H1 (cell line): ENCODE data around the gene BNC2. TPM values are rescaled to one million over a fixed set of nuclear protein-coding genes. Genes with fewer than 3 reads are reported as not detected.

Experiments
- CTCF ChIA-PET: fragments of 300-600 bp; sonication (Branson Sonifier 250); formaldehyde crosslinking; loops from one replicate; lab custom pipeline; 2021; ENCODE audit not compliant: partially characterized antibody; lab: Charles Lee
- POLR2A ChIA-PET: fragments of 300-600 bp; sonication (Branson Sonifier 250); formaldehyde crosslinking; loops from one replicate; lab custom pipeline; 2021; ENCODE audit warnings: inconsistent platforms; ENCODE audit not compliant: partially characterized antibody; lab: Charles Lee
- DNase-seq, 2 experiments: peaks; one replicate each; pipeline versions ENCODE4 v3.0.0 to v3.0.0-alpha.2; 2010 to 2022; ENCODE audit warnings: low spot score in 2 of 2, low read depth in 1 of 2, mixed read lengths in 1 of 2
- FAIRE-seq: peaks from 2 replicates; lab custom pipeline; 2011; peaks lifted over from hg19 to GRCh38; lab: Jason Lieb, UNC
- H2AFZ ChIP-seq: 2 replicates; pipeline ENCODE4 v1.8.1; 2012; ENCODE audit warnings: low read length, inconsistent platforms
- H2AK5ac ChIP-seq: 2 replicates; pipeline ENCODE4 v1.6.1; 2013; ENCODE audit warnings: low read depth, low read length
- H2BK120ac ChIP-seq: replicated peaks from 2 replicates; pipeline ENCODE3; 2013; ENCODE audit warnings: low read depth, low read length, inconsistent platforms
- H2BK12ac ChIP-seq: 2 replicates; pipeline ENCODE4 v1.6.1; 2013; ENCODE audit warnings: low read depth, low read length
- H2BK15ac ChIP-seq: 2 replicates; pipeline ENCODE4 v1.6.1; 2013; ENCODE audit warnings: low read length
- H2BK20ac ChIP-seq: 2 replicates; pipeline ENCODE4 v1.6.1; 2013; ENCODE audit warnings: low read length
- H2BK5ac ChIP-seq: 2 replicates; pipeline ENCODE4 v1.6.1; 2013; ENCODE audit warnings: low read depth, low read length
- H3K14ac ChIP-seq: 2 replicates; pipeline ENCODE4 v1.6.1; 2013; ENCODE audit warnings: inconsistent platforms; ENCODE audit not compliant: insufficient read length
- H3K18ac ChIP-seq: 2 replicates; pipeline ENCODE4 v1.6.1; 2013; ENCODE audit warnings: low read length; ENCODE audit errors: extremely low read depth
- H3K23ac ChIP-seq: 2 replicates; pipeline ENCODE4 v1.6.1; 2013; ENCODE audit warnings: inconsistent platforms; ENCODE audit not compliant: insufficient read length
- H3K23me2 ChIP-seq: 2 replicates; pipeline ENCODE4 v1.6.1; 2013; ENCODE audit warnings: low read depth, low read length
- H3K27ac ChIP-seq: 2 replicates; pipeline ENCODE4 v1.6.1; 2011; ENCODE audit warnings: low read depth, low read length, inconsistent platforms
- H3K27me3 ChIP-seq, 4 experiments: replicated peaks in 1 of 4; 1 replicate in 1 of 4; 2 replicates in 3 of 4; pipeline versions ENCODE4 v1.6.1 to v1.8.1; 2011 to 2013; ENCODE audit warnings: low read length in 3 of 4, mild to moderate bottlenecking in 3 of 4, inconsistent platforms in 2 of 4, mixed read lengths in 2 of 4, moderate library complexity in 1 of 4; ENCODE audit not compliant: control insufficient read depth in 3 of 4, insufficient read depth in 3 of 4; ENCODE audit errors: extremely low read depth in 1 of 4
- H3K36me3 ChIP-seq, 4 experiments: 2 replicates each; pipeline versions ENCODE4 v1.6.1 to v1.8.1; 2011 to 2013; ENCODE audit warnings: mild to moderate bottlenecking in 4 of 4, low read length in 3 of 4, moderate library complexity in 2 of 4, control low read depth in 1 of 4, inconsistent platforms in 1 of 4; ENCODE audit not compliant: insufficient read depth in 4 of 4, control insufficient read depth in 2 of 4
- H3K4ac ChIP-seq: replicated peaks from 2 replicates; pipeline ENCODE3; 2013; ENCODE audit warnings: low read length, low read depth, mixed read lengths, inconsistent platforms; ENCODE audit not compliant: insufficient read length
- H3K4me1 ChIP-seq, 4 experiments: replicated peaks in 1 of 4; 1 replicate in 1 of 4; 2 replicates in 3 of 4; pipeline versions ENCODE4 v1.6.1 to v1.8.1; 2011 to 2013; ENCODE audit warnings: low read length in 3 of 4, inconsistent platforms in 2 of 4, mixed read lengths in 1 of 4; ENCODE audit not compliant: insufficient read depth in 4 of 4, control insufficient read depth in 3 of 4
- H3K4me2 ChIP-seq, 2 experiments: 2 replicates each; pipeline versions ENCODE4 v1.6.1 to v1.8.1; 2011 to 2013; ENCODE audit warnings: low read depth in 2 of 2, low read length in 2 of 2, control low read depth in 1 of 2, inconsistent platforms in 1 of 2, mild to moderate bottlenecking in 1 of 2; ENCODE audit not compliant: insufficient read depth in 1 of 2
- H3K4me3 ChIP-seq, 4 experiments: fragments of 200-600, 300-600 bp in 1 of 4; sonication (generic), shearing (Covaris generic), sonication (Bioruptor Twin) in 1 of 4; 2 replicates each; pipeline versions ENCODE4 v1.5.1 to v1.8.1; 2011 to 2016; ENCODE audit warnings: low read length in 4 of 4, low read depth in 3 of 4, control low read depth in 2 of 4, inconsistent platforms in 2 of 4, mild to moderate bottlenecking in 2 of 4, mixed read lengths in 1 of 4, moderate library complexity in 1 of 4; ENCODE audit not compliant: insufficient read depth in 2 of 4; ENCODE audit errors: extremely low read depth in 1 of 4
- H3K56ac ChIP-seq: replicated peaks from 2 replicates; pipeline ENCODE3; 2013; ENCODE audit warnings: low read depth, mild to moderate bottlenecking, mixed read lengths, low read length, inconsistent platforms; ENCODE audit not compliant: insufficient read length
- H3K79me1 ChIP-seq: 2 replicates; pipeline ENCODE4 v1.6.1; 2013; ENCODE audit warnings: low read depth, low read length, control low read depth
- H3K79me2 ChIP-seq, 2 experiments: 2 replicates each; pipeline versions ENCODE4 v1.6.1 to v1.8.1; 2012 to 2013; ENCODE audit warnings: low read length in 2 of 2, mild to moderate bottlenecking in 2 of 2, inconsistent platforms in 1 of 2; ENCODE audit not compliant: insufficient read depth in 2 of 2, control insufficient read depth in 1 of 2
- H3K9ac ChIP-seq, 4 experiments: replicated peaks in 1 of 4; 1 replicate in 1 of 4; 2 replicates in 3 of 4; pipeline versions ENCODE4 v1.6.1 to v1.8.1; 2011 to 2013; ENCODE audit warnings: low read depth in 3 of 4, low read length in 3 of 4, control low read depth in 2 of 4, mild to moderate bottlenecking in 2 of 4, moderate library complexity in 2 of 4, inconsistent platforms in 1 of 4; ENCODE audit errors: extremely low read depth in 1 of 4
- H3K9me3 ChIP-seq, 2 experiments: 2 replicates each; pipeline versions ENCODE4 v1.6.1 to v1.8.1; 2012 to 2013; ENCODE audit warnings: mild to moderate bottlenecking in 2 of 2, moderate library complexity in 2 of 2, control low read depth in 1 of 2, inconsistent platforms in 1 of 2, low read depth in 1 of 2, low read length in 1 of 2, mixed read lengths in 1 of 2; ENCODE audit not compliant: insufficient read depth in 2 of 2
- H4K20me1 ChIP-seq, 2 experiments: replicated peaks in 1 of 2; 2 replicates each; pipeline versions ENCODE3 to v1.8.1; 2011 to 2013; ENCODE audit warnings: inconsistent platforms in 2 of 2, low read length in 2 of 2, mild to moderate bottlenecking in 1 of 2; ENCODE audit not compliant: insufficient read depth in 2 of 2, control insufficient read depth in 1 of 2
- H4K5ac ChIP-seq: 2 replicates; pipeline ENCODE4 v1.6.1; 2013; ENCODE audit warnings: low read length, low read depth, mixed read lengths, inconsistent platforms; ENCODE audit not compliant: insufficient read length
- H4K8ac ChIP-seq: 2 replicates; pipeline ENCODE4 v1.8.0; 2013; ENCODE audit warnings: mild to moderate bottlenecking, moderate library complexity, low read length, inconsistent platforms; ENCODE audit not compliant: insufficient read depth; ENCODE audit errors: extremely low read depth
- H4K91ac ChIP-seq: replicated peaks from 2 replicates; pipeline ENCODE3; 2013; ENCODE audit warnings: low read length, mixed read lengths, inconsistent platforms; ENCODE audit not compliant: insufficient read length
- CHD2 ChIP-seq: IDR thresholded peaks from 2 replicates; pipeline ENCODE4 v1.6.1; 2012; ENCODE audit warnings: low read length, improper control_type of control experiment
- EZH2 ChIP-seq: fragments of 200-600 bp; sonication (generic); IDR thresholded peaks from 2 replicates; pipeline ENCODE4 v1.7.1; 2012; ENCODE audit warnings: low read depth, mild to moderate bottlenecking, moderate library complexity, low read length, inconsistent platforms; ENCODE audit not compliant: severe bottlenecking
- FOSL1 ChIP-seq: IDR thresholded peaks from 2 replicates; pipeline ENCODE4 v1.6.1; 2011; ENCODE audit warnings: mild to moderate bottlenecking, low read depth, low read length, moderate library complexity; ENCODE audit not compliant: insufficient read depth
- HDAC2 ChIP-seq, 2 experiments: fragments of 300-600 bp in 1 of 2; sonication (generic) in 1 of 2; IDR thresholded peaks; 2 replicates each; pipeline ENCODE4 v1.6.1; 2011 to 2012; ENCODE audit warnings: low read depth in 2 of 2, low read length in 2 of 2, mild to moderate bottlenecking in 2 of 2, moderate library complexity in 2 of 2, borderline replicate concordance in 1 of 2, inconsistent platforms in 1 of 2
- MAFK ChIP-seq: IDR thresholded peaks from 2 replicates; pipeline ENCODE4 v1.6.1; 2012; ENCODE audit warnings: low read depth, mild to moderate bottlenecking, improper control_type of control experiment, low read length
- MAX ChIP-seq: IDR thresholded peaks from 2 replicates; pipeline ENCODE4 v1.6.1; 2012; ENCODE audit warnings: inconsistent platforms
- NANOG ChIP-seq: IDR thresholded peaks from 2 replicates; pipeline ENCODE4 v1.6.1; 2011; ENCODE audit warnings: low read length, low read depth, mild to moderate bottlenecking, inconsistent platforms; ENCODE audit not compliant: insufficient read depth, poor library complexity, severe bottlenecking
- RXRA ChIP-seq: IDR thresholded peaks from 2 replicates; pipeline ENCODE4 v1.6.1; 2011; ENCODE audit warnings: low read depth, mild to moderate bottlenecking, low read length, moderate library complexity; ENCODE audit not compliant: insufficient read depth
- SAP30 ChIP-seq: fragments of 300-600 bp; sonication (generic); IDR thresholded peaks from 2 replicates; pipeline ENCODE4 v1.7.1; 2012; ENCODE audit warnings: low read length, moderate library complexity, mild to moderate bottlenecking, inconsistent platforms; ENCODE audit not compliant: insufficient read depth, insufficient replicate concordance
- SP2 ChIP-seq: IDR thresholded peaks from 2 replicates; pipeline ENCODE4 v1.6.1; 2012; ENCODE audit warnings: mild to moderate bottlenecking, low read length, inconsistent platforms
- SRF ChIP-seq: IDR thresholded peaks from 2 replicates; pipeline ENCODE4 v1.6.1; 2011; ENCODE audit warnings: mild to moderate bottlenecking, low read depth, low read length, moderate library complexity
- TAF1 ChIP-seq: IDR thresholded peaks from 2 replicates; pipeline ENCODE4 v1.6.1; 2011; ENCODE audit warnings: mild to moderate bottlenecking, low read depth, low read length
- WGBS, 2 experiments: shearing (Covaris generic) in 1 of 2; methylation state at CpG; one replicate each; pipeline versions ENCODE4 v1.1.6 to v1.1.7; 2013 to 2015; ENCODE audit warnings: low lambda C conversion rate in 2 of 2, mixed read lengths in 2 of 2, inconsistent platforms in 1 of 2, low coverage in 1 of 2, missing lambda C conversion rate in 1 of 2; ENCODE audit not compliant: insufficient replicate concordance in 2 of 2, insufficient coverage in 1 of 2, insufficient read length in 1 of 2; ENCODE audit errors: extremely low coverage in 1 of 2, missing lambda C conversion rate in 1 of 2; 5-methylcytosine and 5-hydroxymethylcytosine counted together
- polyA plus RNA-seq, 7 experiments: library from polyadenylated mRNA; depleted of rRNA in 3 of 7; stranded (reverse) in 5 of 7; unstranded in 2 of 7; fragments of >200 nt in 5 of 7; fragments of 200-250 nt in 2 of 7; gene quantifications; 1 replicate in 5 of 7; 2 replicates in 1 of 7; 4 replicates in 1 of 7; pipeline versions ENCODE4 v1.2.1 to v1.2.3, GENCODE V29; 2011 to 2013; ENCODE audit warnings: missing spikeins in 2 of 7, mixed read lengths in 2 of 7
- total RNA-seq: library from RNA; stranded (reverse); fragmentation: NEBNext Ultra II Directional; extraction: Animal tissue kit (Norgen Biotek cat#: 25700); gene quantifications from 2 replicates; pipeline ENCODE4 v1.2.1, GENCODE V29; 2021
- TF ChIP-seq, protein P1 (sequence below): IDR thresholded peaks from 2 replicates; pipeline ENCODE4 v1.6.1; 2012; ENCODE audit warnings: inconsistent platforms

BNC2 gene
- total and polyA plus RNA-seq, 2 of the 8 experiments (the other 6 are each of a cell fraction or from before 2014, with no cell fraction given), result 16.0 to 26.8 TPM

DNA sequence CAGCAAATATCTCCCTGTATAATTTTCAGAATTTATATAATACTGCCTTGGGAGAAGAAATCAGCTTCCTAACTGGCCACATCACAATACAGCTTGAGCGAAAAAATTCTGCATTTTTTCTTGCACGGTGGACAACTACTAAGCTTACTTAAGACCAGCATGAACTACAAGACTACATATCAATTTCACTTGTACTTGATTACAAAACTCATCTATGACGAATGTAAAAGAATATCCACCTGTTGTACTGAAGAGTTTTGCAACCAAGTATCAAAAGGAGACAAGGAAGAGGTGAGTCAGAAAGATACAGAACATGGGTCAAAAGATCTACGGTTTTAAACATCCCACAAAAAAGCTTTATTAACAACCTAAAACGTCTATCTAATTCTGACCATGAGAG is 279.4 kb downstream of the BNC2 start:
- CTCF ChIA-PET, result interaction anchor here (0.9 kb wide), 1 partner anchor 10 kb away, joined by 4 read pairs; no protein-coding TSS in a partner anchor
- no peak for FAIRE-seq
- TF ChIP-seq EZH2 (no peak), SP2 (no peak), HDAC2 (IDR thresholded peaks at IDR 0.05; ENCODE audit: borderline replicate concordance in 1 of 2, low read depth in 2 of 2, low read length in 2 of 2) (no peak), SAP30 (no peak), TAF1 (no peak), CHD2 (no peak), SRF (no peak), RXRA (no peak), MAX (no peak), FOSL1 (no peak), NANOG (no peak), MAFK (no peak)
- TF ChIP-seq, protein P1, sequence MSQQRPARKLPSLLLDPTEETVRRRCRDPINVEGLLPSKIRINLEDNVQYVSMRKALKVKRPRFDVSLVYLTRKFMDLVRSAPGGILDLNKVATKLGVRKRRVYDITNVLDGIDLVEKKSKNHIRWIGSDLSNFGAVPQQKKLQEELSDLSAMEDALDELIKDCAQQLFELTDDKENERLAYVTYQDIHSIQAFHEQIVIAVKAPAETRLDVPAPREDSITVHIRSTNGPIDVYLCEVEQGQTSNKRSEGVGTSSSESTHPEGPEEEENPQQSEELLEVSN, result no peak

More for the DNA sequence above, 279.4 kb downstream of the BNC2 start:
- Histone ChIP-seq H3K14ac (no peak overlapping the region), H3K56ac (no peak overlapping the region), H3K4me2 (no peak overlapping the region), H2AK5ac (no peak overlapping the region), H3K9ac (no peak overlapping the region), H3K4me1 (no peaks in the 10 kb centered on the region), H3K79me1 (no peaks in the 10 kb centered on the region), H3K79me2 (peaks cover 0 to 8% of the 10 kb centered on the region in 2 experiments; a peak in 2 of 4 replicates), H3K23me2 (no peaks in the 10 kb centered on the region), H2BK12ac (no peak overlapping the region), H4K20me1 (no peaks in the 10 kb centered on the region), H4K5ac (no peak overlapping the region), H3K23ac (no peak overlapping the region), H3K18ac (no peak overlapping the region), H3K36me3 (no peaks in the 10 kb centered on the region), H2BK20ac (no peak overlapping the region), H2BK5ac (no peak overlapping the region), H3K9me3 (no peaks in the 10 kb centered on the region), H4K8ac (no peak overlapping the region), H2BK15ac (no peak overlapping the region), H3K4ac (no peak overlapping the region), H3K27me3 (no peaks in the 10 kb centered on the region), H2AFZ (no peak overlapping the region), H2BK120ac (no peak overlapping the region), H3K27ac (no peak overlapping the region), H4K91ac (no peak overlapping the region), H3K4me3 (no peak overlapping the region)
- WGBS, 2 experiments, result 75% methylated on average over 5 of the region's 5 CpGs; no CpG with 5 or more reads in 1 of the 2 experiments
- DNase-seq, result no peak
- POLR2A ChIA-PET, result no interaction called here
